ENCODE data around the gene RALGPS1.

The RALGPS1 gene

DNA sequence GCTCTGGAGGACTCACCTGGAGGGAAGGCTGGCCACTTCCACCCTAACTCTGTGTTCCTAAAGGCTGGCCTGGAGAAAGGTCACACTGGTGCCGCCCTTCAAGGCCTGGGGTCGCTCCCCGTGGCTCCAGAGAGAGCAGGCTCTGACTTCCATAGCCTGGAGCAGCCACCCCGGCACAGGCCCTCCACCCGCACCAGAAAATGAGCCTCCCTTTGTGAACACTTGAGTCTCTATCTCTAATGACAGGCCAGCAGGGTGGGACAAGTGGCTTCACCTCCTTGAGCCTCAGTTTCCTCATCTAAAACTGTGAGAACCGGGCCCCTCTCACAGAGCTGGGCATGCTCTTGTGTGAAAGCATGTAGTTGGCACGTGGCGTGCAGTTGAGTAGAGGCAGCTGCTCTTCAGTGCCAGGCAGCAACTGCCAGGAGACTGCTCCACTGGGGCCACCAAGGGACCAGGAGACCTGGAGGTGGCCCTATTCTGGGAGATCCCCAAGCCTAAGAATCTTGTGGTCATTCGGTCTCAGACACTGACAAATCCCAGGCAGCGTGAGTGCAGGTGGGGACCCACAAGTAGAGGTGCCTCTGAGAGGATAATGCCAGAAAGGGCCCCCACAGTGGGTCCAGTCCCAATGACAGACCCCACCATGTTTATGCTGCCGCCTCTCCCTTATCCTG is 293.3 kb downstream of the RALGPS1 start:
- no peak for DNase-seq (ENCODE audit: low spot score)
- in situ Hi-C loops (cut with MboI; ENCODE audit: low sequenced_read_pairs, unreplicated experiment), result no loop called here
- TF ChIP-seq, protein P1, sequence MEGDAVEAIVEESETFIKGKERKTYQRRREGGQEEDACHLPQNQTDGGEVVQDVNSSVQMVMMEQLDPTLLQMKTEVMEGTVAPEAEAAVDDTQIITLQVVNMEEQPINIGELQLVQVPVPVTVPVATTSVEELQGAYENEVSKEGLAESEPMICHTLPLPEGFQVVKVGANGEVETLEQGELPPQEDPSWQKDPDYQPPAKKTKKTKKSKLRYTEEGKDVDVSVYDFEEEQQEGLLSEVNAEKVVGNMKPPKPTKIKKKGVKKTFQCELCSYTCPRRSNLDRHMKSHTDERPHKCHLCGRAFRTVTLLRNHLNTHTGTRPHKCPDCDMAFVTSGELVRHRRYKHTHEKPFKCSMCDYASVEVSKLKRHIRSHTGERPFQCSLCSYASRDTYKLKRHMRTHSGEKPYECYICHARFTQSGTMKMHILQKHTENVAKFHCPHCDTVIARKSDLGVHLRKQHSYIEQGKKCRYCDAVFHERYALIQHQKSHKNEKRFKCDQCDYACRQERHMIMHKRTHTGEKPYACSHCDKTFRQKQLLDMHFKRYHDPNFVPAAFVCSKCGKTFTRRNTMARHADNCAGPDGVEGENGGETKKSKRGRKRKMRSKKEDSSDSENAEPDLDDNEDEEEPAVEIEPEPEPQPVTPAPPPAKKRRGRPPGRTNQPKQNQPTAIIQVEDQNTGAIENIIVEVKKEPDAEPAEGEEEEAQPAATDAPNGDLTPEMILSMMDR (IDR thresholded peaks at IDR 0.05; ENCODE audit: borderline replicate concordance, control extremely low read depth, extremely low read depth, insufficient read depth, missing control alignments), result no peak

DNA sequence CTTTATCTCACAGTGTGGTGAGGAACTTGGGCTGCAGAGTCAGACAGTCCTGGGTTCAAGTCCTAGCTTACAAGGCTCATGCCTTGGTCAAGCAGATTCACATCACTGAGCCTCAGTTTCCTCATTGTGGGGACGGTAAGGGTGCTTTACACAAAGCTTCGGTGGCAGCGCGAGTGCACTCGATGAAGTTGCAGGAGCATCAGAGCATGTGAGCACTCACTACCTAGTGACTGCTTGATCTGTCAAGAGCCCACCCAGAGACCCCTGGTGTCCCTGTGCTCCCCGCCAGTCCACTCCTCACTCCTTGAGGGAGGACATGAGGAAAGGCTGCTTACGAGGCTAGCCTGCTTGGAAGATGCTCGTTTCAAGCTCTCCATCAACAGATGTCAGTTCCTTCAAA is 293.8 kb downstream of the RALGPS1 start:
- DNase-seq (ENCODE audit: low spot score), result no peak
- in situ Hi-C loops (cut with MboI; ENCODE audit: low sequenced_read_pairs, unreplicated experiment), result no loop called here
- TF ChIP-seq, protein P1 (IDR thresholded peaks at IDR 0.05; ENCODE audit: borderline replicate concordance, control extremely low read depth, extremely low read depth, insufficient read depth, missing control alignments), result no peak

DNA sequence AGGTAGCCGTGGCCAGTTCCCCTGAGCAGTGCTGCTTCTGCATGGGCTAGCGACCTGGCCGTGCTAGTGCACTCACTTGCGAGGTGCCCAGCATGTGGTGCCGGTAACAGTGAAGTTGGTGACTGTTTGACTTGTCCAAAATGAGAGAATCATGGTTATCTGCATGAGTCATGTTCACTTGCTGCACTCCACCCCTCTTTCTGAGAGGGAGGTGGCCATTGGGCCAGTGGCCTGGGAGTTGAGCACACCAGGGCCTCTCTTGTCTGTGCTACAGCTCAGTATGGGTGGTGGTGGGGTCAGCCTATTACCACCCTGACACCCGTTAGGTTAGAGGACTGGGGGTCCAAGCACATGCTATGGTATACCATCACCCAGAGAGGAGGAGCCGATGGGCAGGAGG is 294.6 kb downstream of the RALGPS1 start:
- in situ Hi-C loops (cut with MboI; ENCODE audit: low sequenced_read_pairs, unreplicated experiment), result no loop called here
- DNase-seq (ENCODE audit: low spot score), result no peak
- TF ChIP-seq, protein P1 (IDR thresholded peaks at IDR 0.05; ENCODE audit: borderline replicate concordance, control extremely low read depth, extremely low read depth, insufficient read depth, missing control alignments), result no peak

DNA sequence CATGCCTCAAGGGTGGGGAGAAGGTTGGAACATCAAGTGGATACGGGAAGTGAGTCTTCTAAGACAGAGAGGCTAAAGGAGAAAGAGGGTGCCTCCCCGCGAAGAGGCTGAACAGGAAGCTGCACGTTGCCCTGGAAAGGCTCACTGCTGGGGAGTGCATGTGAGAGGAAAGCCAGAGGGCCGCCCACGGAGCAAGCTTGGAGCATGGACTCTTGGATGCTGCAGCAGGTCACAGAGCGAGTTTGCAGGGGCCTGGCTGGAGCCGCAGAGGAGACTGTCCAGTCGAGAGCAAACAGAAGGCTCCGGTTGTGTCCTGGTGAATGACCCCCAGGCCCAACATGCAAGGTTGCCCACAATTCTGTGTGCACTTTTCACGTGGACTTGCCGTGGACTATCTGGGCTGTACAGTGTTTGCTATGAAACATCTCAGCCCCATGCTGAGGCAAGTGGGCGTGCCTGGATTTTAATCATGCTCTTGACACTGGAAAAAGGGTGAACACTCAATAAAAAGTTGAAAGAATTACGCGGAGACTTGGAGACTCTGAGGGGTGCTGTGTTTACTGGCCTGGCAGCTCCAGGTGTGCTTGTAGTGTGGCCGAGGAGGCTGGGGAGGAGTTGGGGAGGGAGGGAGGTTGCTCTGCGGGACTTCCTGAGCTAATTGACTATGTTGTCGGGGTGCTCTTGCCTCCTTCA is 295.5 kb downstream of the RALGPS1 start:
- in situ Hi-C loops (cut with MboI; ENCODE audit: low sequenced_read_pairs, unreplicated experiment), result no loop called here
- TF ChIP-seq, protein P1 (IDR thresholded peaks at IDR 0.05; ENCODE audit: borderline replicate concordance, control extremely low read depth, extremely low read depth, insufficient read depth, missing control alignments), result no peak
- DNase-seq (ENCODE audit: low spot score), result no peak

DNA sequence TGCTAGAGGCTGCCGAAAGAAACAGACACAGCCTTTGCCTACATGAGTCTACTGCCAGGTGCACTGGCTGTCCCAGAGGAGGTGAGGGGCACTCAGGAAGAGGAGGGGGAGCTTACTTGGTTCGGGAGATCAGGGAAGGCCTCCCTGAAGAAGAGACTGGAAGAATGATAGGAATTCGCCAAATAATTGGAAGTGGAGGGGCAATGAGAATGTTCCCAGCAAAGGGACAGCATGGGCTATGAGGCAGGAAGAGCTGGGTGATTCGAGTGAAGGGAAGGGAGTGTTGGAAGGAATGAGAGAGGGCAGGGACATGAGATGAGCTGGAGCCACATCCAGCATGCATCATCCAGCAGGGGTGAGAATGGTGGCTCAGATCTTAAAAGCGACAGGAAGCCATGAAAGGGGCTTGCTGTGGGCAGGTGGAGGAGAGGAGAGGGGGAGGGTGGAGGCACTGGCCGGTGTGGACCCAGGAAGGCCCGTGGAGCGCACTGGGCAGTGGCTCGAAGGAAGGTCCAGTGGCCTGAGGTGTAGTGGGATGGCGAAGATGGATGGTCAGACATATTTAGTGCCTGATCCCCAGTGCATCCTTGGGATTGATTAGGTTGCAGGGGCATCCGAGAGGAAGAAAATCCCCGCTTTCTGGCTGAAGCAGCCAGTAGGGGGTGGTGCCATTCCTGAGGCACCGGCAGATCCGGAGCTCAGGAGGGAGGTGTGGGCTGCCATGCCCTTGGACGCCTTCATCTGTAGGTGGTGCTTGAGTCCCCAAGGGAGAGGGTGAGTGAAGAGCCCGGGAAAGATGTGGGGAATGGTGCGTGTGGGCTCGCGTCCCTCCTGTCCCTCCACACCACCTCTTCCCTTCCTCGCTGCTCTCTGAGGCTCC is 296.5 kb downstream of the RALGPS1 start:
- in situ Hi-C loops (cut with MboI; ENCODE audit: low sequenced_read_pairs, unreplicated experiment), result no loop called here
- TF ChIP-seq, protein P1 (IDR thresholded peaks at IDR 0.05; ENCODE audit: borderline replicate concordance, control extremely low read depth, extremely low read depth, insufficient read depth, missing control alignments), result no peak
- no peak for DNase-seq (ENCODE audit: low spot score)

DNA sequence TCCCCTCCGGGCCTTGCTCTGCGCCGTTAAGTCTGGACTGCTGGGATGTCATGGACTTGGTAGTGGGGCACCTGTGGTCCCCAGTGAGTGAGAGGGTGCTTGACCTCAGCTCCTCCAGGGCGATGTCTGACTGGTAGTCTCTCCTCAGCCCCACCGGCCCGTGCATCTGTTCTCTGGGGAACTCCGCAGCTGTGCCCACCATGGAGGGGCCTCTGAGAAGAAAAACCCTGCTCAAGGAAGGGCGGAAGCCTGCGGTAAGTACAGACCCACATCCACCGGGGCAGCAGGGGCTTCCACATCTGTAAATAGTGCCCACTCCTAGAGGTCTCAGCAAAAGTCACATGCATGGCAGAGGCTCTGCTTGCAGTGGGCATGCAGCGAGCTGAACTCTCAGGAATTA is 297.4 kb downstream of the RALGPS1 start:
- TF ChIP-seq, protein P1 (IDR thresholded peaks at IDR 0.05; ENCODE audit: borderline replicate concordance, control extremely low read depth, extremely low read depth, insufficient read depth, missing control alignments), result no peak
- in situ Hi-C loops (cut with MboI; ENCODE audit: low sequenced_read_pairs, unreplicated experiment), result no loop called here
- no peak for DNase-seq (ENCODE audit: low spot score)
